ENCODE data around the gene CDH3.

CDH3 gene

GRCh38 chr16:68644715-68645493 lies at the start of gene CDH3:
Gene CDH3, plus strand, starts transcription at chr16:68645310. Its CDS starts 70 bp downstream, at chr16:68645380.
- DNase-seq: peak in 7 of 56 donors; percentile 0 to 31 (median 7)

DNA sequence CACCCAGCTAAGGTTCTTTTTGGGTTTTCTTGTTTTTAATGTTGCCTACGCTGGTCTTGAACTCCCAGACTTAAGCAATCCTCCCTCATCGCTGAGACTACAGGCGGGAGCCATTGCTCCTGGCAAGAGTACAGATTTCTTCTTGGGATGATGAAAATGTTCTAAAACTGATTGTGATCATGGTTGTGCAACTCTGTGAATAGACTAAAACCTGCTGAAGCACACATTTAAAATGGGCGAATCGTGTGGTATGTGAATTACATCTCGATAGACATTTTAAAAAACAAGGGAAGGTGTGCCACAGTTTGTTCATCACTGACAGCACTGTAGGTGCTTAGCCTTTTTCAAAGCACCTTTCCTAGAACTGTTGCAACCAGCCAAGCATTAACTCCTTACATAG lies 48.8 kb upstream of the CDH3 start:
- DNase-seq: no peak

DNA sequence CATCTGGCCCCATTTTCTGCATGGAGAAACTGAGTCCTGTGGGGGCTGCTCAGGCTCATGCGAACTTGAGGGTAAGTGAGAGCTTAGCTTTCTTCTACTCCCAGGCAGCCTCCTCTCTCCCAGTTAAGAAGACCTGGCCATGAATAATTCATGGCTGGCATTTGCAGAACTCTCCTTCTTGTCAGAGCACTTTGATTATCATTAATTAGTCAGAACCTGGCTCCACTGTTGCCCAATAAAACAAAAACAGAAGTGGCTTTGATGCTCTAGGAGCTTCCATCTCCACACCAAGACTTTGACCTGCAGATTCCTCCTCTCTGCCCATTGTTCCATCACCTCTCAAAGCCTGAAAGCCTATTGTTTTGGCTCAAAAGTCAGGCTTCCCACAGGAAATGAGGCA lies 45.5 kb upstream of the CDH3 start:
- no peak for DNase-seq

- DNase-seq: no peak
Measured at GRCh38 chr16:68605746-68606145, 39.4 kb upstream of the CDH3 start.

DNA sequence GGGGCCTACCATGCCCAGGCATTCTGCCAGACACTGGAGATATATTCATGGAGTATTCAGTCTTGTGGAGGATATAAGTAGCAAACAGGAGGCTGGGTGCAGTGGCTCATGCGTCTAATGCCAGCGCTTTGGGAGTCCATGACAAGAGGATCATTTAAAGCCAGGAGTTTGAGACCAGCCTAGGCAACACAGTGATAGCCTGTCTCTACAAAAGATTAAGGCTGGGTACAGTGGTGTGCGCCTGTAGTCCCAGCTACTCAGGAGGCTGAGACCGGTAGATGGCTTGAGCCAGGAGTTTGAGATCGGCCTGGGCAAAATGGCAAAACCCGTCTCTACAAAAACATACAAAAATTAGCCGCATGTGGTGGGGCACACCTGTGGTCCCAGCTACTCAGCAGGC lies 37.7 kb upstream of the CDH3 start:
- no peak for DNase-seq

GRCh38 chr16:68608330-68608729 lies 36.8 kb upstream of the CDH3 start:
- no peak for DNase-seq

GRCh38 chr16:68612996-68613395 lies 32.1 kb upstream of the CDH3 start:
- DNase-seq: no peak

DNA sequence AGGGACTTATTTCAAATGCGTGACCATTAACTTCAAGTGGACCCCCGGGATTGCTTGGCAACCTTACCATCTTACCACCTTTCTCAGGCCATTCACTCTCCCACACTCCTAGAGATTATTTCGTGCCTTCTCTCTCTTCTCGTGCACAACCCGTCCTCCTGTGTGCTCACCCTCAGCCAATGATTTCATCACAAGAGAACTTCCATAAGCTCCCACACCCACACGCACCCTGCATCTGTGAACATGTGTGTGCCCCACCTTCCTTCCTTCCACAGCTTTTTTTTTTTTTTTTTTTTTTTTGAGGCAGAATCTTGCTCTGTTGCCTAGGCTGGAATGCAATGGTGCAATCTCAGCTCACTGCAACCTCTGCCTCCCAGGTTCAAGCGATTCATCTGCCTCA lies 27.4 kb upstream of the CDH3 start:
- no peak for DNase-seq

GRCh38 chr16:68626557-68626956 lies 18.6 kb upstream of the CDH3 start:
- no peak for DNase-seq

GRCh38 chr16:68627951-68628425 lies 17.1 kb upstream of the CDH3 start:
- DNase-seq: no peak

DNA sequence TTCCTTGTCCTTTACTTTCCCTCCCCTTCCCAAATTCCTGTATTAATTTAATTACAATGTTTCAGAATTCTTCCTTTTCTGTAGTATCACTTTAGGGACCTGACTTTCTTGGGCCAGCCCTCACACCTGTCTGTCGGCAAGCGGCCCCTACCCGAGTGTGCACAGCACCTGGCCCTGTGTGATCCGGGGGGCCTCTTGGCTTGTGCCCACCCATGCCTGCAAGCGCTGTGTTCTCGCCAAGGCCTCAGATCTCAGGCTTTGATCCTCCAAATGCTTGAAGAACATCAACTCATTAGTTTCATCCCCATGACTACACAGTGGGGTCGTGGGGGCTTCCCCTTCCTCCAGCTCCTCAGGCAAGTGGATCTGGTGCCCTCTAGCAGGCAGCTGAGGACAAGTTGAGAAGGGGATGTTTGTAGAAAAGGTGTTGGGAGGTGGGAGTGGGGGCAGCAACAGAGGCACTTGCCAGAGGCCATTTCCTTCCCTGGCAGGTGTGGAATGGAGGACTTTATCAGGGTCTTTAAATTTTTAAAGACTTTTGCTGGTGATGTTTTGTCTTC lies 15.7 kb upstream of the CDH3 start:
- no peak for DNase-seq

DNA sequence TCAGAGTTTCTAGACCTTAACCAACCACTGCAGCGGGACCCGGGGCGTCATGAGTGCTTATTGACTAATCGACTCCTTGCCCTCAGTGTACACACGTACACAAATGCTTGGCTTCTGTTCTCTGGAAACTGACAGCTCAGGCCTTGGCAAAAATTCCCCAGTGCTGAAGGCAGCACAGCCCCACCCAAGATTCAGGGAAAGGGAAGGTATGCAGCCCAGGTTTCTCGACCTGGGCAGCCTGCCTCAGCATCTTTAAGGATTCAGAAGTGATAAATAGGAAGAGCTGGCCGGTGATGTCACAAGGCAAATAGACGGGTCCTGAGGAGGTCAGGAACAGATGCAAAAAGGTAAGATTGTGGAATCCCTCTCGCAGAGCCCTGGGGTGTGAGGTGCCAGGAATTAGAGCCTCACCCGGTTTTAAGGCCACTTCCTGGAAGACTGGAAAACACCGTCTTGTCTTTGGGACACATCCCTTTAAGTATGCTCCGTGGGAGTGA lies 9.0 kb upstream of the CDH3 start:
- DNase-seq: no peak

GRCh38 chr16:68636818-68637217 lies 8.3 kb upstream of the CDH3 start:
- no peak for DNase-seq

DNA sequence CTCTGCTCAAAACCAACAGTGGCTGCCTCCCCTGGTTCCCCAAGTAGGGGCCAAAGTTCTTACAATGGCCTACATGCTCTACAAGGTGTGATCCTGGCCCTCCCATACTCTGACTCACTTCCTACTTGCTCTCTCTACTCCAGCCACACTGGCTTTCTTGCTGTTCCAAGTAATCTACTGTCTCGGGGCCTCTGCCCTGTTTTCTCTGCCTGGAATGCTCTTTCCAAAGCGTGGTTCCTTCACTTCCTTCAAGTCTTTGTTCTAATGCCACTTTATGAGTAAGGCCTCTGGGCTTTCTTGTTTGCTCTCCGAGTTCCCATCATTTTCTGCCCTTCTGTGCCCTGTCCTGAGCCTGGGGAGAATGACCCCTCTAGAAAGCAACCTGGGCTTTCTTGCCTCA lies 4.1 kb upstream of the CDH3 start:
- no peak for DNase-seq

DNA sequence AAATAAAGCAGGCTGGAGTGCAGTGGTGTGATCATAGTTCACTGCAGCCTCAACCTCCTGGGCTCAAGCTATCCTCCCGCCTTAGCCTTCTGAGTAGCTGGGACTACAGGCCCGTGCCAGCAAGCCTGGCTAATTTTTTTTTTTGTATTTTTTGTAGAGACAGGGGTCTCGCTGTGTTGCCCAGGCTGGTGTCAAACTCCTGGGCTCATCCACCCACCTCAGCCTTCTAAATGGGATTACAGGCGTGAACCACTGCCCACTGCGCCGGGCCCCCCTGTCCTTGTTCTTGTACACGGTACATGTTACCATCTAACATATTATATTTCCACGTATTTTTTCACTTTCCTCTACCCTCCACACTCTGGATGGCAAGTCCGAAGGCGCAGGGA lies 3.1 kb upstream of the CDH3 start:
- DNase-seq: no peak

- DNase-seq: no peak
Measured at GRCh38 chr16:68642436-68643101, 2.5 kb upstream of the CDH3 start.

GRCh38 chr16:68643227-68643626 lies 1.9 kb upstream of the CDH3 start:
- no peak for DNase-seq

DNA sequence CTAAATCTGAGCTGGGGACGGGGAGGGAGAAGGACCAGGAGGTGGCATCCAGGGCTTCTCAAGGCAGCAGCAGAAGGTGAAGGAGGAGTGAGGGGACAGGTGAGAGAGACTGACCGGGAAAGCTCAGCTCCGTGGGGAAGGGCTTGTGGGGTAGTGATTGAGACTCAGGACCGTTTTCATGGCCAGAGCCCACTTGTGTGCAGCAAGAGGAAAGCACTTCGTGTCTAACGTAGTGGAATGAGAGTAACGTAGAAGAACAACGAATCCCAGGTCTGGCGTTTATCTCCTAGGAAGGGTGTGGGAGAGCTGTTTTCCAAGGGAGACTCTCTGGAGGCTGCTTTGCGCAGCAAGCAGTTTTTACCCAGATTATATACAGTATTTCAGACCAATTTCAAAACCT lies 1.3 kb upstream of the CDH3 start:
- DNase-seq: no peak

GRCh38 chr16:68644296-68644695 lies 814 bp upstream of the CDH3 start:
- no peak for DNase-seq

GRCh38 chr16:68645494-68646388 lies 631 bp downstream of the CDH3 start:
- no peak for DNase-seq

- no peak for DNase-seq
Measured at GRCh38 chr16:68646953-68647659, 2.0 kb downstream of the CDH3 start.
